NCI-H2196 treated with DMSO at 0.1 percent for 48 hours (cell line): ENCODE data around the gene SGSM2.

Experiments used
- DNase-seq: peaks from one replicate; lab custom pipeline; 2025; ENCODE audit not compliant: unreplicated experiment; lab: John Stamatoyannopoulos, UW

The SGSM2 gene

DNA sequence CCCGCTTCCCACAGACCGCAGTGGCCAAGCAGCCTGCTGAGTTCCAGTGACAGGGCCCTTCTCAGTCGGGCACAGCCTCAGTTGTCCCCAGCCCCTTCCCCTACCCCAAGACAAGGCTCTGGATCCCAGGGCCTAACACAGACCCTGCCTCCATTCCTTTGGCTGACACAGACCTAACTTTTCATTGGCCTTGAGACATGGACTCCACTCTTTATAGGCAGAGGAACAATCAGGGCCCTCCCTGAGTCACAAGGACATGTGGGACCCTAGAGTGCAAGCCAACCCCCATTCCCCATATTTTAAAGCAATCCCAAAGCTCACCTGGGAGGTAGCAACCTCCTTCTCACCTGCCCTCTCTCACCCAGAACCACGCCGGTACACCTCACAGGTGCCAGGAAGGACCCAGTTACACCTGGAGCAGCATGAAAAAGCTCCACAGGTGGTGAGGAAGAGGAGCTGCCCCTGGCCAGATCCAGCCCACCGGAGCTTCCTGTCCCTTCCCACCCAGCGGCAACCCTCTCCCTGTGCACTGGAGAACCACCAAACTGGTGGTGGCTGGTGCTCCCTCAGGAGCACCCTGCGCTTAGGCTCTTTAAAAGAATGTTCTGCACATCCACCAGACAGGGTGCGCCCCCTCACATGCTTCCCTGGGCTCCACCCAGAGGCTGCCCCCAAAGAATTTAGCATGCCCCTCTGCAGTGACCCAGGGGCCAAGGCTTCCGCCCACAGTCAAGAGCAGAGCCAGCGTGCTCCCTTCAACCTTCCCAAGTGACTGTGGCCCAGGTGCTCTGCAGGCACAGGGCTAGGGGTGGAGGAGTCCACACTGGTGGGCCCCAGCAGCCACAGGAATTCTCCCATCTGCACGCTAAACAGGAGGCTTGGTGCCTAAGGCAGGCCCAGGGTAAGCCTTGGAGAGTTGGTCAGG lies 60.2 kb downstream of the SGSM2 start:
- DNase-seq, result no peak

DNA sequence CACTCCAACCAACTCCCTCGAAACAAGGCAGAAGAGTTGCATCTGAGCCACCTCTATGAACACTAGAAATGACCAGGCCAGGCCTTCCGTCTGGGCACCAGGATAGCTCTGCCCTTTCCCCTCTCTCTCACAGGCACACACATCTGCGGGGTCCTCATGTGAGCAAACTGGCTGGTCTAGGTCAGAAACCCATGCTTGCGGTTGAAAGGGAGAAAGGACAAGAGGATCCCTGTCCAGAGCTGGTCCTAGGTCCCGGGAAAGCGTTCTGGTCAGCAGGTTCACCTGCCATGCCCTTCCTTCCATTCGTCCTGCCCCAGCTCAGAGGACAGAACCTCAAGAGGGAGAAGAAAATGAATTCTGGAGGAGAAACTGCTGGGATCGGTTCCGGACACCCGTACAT lies 60.9 kb downstream of the SGSM2 start:
- no peak for DNase-seq

GRCh38 chr17:2398655-2399571 lies 61.6 kb downstream of the SGSM2 start:
- DNase-seq, result peak; percentile 19

GRCh38 chr17:2399572-2400473 lies 62.5 kb downstream of the SGSM2 start:
- peak; percentile 69 for DNase-seq

DNA sequence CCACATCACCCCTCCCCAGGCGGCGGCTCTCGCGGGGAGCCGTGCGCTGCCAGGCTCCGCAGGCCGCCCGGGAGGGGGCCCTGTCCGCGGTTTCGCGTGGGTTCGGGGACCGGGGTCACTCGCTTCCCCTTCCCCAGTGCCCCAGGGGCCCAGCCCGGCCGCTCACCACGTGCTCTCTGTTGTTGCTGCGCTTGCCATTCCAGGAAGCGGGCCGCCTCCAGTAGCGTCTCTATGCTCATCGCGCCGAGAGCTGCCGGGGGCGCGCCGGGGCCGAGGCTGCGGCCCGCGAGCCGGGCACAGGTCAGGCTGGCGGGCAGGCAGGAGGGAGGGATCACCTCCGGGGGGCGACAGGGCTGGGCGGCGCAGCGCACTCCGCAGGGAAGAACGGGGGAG lies 63.2 kb downstream of the SGSM2 start:
- no peak for DNase-seq

GRCh38 chr17:2400877-2401425 lies 63.6 kb downstream of the SGSM2 start, which contains the start of gene MNT:
Gene MNT, minus strand, starts transcription at chr17:2401060. Its CDS starts 348 bp downstream, at chr17:2400712.
- peak; percentile 58 for DNase-seq

- peak; percentile 83 for DNase-seq
These were observed 64.3 kb downstream of the SGSM2 start for GRCh38 chr17:2401426-2402221.

GRCh38 chr17:2402544-2402943 lies 65.2 kb downstream of the SGSM2 start:
- DNase-seq, result no peak

- DNase-seq, result no peak
These were observed 65.7 kb downstream of the SGSM2 start for GRCh38 chr17:2403044-2403443.

- DNase-seq, result no peak
These were observed 68.1 kb downstream of the SGSM2 start for GRCh38 chr17:2405247-2405926.

- no peak for DNase-seq
These were observed 69.1 kb downstream of the SGSM2 start for GRCh38 chr17:2406271-2406902.

GRCh38 chr17:2406903-2407790 lies 69.8 kb downstream of the SGSM2 start:
- no peak for DNase-seq

GRCh38 chr17:2410951-2411350 lies 73.7 kb downstream of the SGSM2 start:
- no peak for DNase-seq

DNA sequence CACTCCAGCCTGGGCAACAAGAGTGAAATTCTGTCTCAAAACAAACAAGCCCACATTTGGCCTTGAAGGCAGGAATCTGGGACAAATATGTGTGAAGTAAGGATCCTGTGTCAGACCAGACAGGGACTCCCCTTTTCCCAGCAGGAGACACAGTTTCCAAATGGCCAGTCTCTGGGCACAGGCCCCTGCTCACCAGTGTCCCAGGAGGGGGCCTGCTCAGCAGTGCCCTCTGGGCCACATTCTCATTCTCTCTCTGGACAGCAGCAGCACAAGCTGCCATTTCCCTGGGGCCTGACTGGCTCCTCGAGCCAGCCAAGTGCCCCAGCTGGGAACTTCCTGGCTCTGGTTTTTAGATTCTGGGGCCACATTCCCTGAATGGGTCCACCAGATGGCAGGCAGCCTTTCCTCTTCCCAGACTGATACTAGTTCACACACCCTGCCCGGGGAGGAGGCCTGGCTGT lies 75.3 kb downstream of the SGSM2 start:
- no peak for DNase-seq

- DNase-seq, result no peak
These were observed 77.3 kb downstream of the SGSM2 start for GRCh38 chr17:2414446-2415064.

DNA sequence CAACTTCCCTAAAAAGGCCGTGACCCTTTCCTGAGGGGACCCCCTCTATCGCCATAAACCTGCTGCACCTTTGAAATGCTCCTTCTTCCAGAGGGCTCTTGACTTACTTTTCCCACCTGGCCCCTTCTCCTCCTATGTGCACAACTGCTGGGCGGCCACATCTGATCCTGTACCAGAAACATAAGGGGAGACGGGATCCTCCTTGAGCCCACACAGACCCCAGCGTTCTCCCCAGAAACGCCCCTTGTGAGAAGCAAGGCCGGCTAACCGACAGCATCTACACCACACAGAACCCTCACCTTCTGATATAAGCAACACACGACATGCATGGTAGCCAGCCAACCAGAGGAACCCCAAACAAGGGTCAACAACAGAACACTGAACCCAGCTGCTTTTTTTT lies 77.8 kb downstream of the SGSM2 start:
- DNase-seq, result no peak
